ENCODE data around the gene BICRA. TPM values are rescaled to one million over a fixed set of nuclear protein-coding genes. Genes with fewer than 3 reads are reported as not detected.
"Not testable (repeated sequence)": the region's sequence is repeated elsewhere in the genome, so short reads cannot be mapped to it uniquely, and the experiment has no call there.

Gene BICRA
- total RNA-seq, 2 donors from 2014 or later: 17.0 to 17.9 TPM

- H3K4me3 Mint-ChIP-seq; H3K4me1 Mint-ChIP-seq (ENCODE audit: low read depth); H3K27ac Mint-ChIP-seq; ATAC-seq (replicated peaks in 1 of 2); H3K9me3 Mint-ChIP-seq; DNase-seq; H3K27me3 Mint-ChIP-seq (ENCODE audit: low read depth); H3K36me3 Mint-ChIP-seq (ENCODE audit: insufficient read depth in 2 of 2): not testable (repeated sequence)
Observed at GRCh38 chr19:47668556-47668955, 59.6 kb downstream of the BICRA start.

GRCh38 chr19:47670736-47671135, 61.8 kb downstream of the BICRA start:
- Mint-ChIP-seq H3K27ac (no peak overlapping the region), H3K27me3 (ENCODE audit: low read depth) (no peaks in the 10 kb centered on the region), H3K9me3 (no peaks in the 10 kb centered on the region), H3K4me3 (no peak overlapping the region), H3K36me3 (ENCODE audit: insufficient read depth in 2 of 2) (peaks cover 0 to 2% of the 10 kb centered on the region in 2 donors), H3K4me1 (ENCODE audit: low read depth) (no peaks in the 10 kb centered on the region)
- no peak for ATAC-seq (replicated peaks in 1 of 2)
- DNase-seq: no peak

GRCh38 chr19:47671499-47671898, 62.6 kb downstream of the BICRA start:
- peaks cover 0 to 2% of the 10 kb centered on the region in 2 donors for H3K36me3 Mint-ChIP-seq (ENCODE audit: insufficient read depth in 2 of 2)
- no peak for DNase-seq
- no peak overlapping the region for H3K4me3 Mint-ChIP-seq
- no peaks in the 10 kb centered on the region for H3K9me3 Mint-ChIP-seq
- no peaks in the 10 kb centered on the region for H3K4me1 Mint-ChIP-seq (ENCODE audit: low read depth)
- H3K27me3 Mint-ChIP-seq (ENCODE audit: low read depth): no peaks in the 10 kb centered on the region
- ATAC-seq (replicated peaks in 1 of 2): no peak
- H3K27ac Mint-ChIP-seq: peak overlapping the region; percentile 45

- Mint-ChIP-seq H3K4me3 (no peak overlapping the region), H3K4me1 (ENCODE audit: low read depth) (no peaks in the 10 kb centered on the region), H3K9me3 (no peaks in the 10 kb centered on the region), H3K36me3 (ENCODE audit: insufficient read depth in 2 of 2) (peaks cover 0 to 2% of the 10 kb centered on the region in 2 donors), H3K27me3 (ENCODE audit: low read depth) (no peaks in the 10 kb centered on the region), H3K27ac (no peak overlapping the region)
- DNase-seq (no peak), ATAC-seq (replicated peaks in 1 of 2) (no peak)
Observed at GRCh38 chr19:47673426-47673825, 64.5 kb downstream of the BICRA start.

- DNase-seq (no peak), ATAC-seq (replicated peaks in 1 of 2) (no peak)
- Mint-ChIP-seq H3K27me3 (ENCODE audit: low read depth) (no peaks in the 10 kb centered on the region), H3K4me3 (no peak overlapping the region), H3K4me1 (ENCODE audit: low read depth) (no peaks in the 10 kb centered on the region), H3K9me3 (no peaks in the 10 kb centered on the region), H3K36me3 (ENCODE audit: insufficient read depth in 2 of 2) (peaks cover 0 to 2% of the 10 kb centered on the region in 2 donors), H3K27ac (no peak overlapping the region)
Observed at GRCh38 chr19:47674548-47674947, 65.6 kb downstream of the BICRA start.

GRCh38 chr19:47675271-47675670, 66.3 kb downstream of the BICRA start:
- H3K4me3 Mint-ChIP-seq: no peak overlapping the region
- H3K9me3 Mint-ChIP-seq: no peaks in the 10 kb centered on the region
- no peaks in the 10 kb centered on the region for H3K27me3 Mint-ChIP-seq (ENCODE audit: low read depth)
- DNase-seq (no peak), ATAC-seq (replicated peaks in 1 of 2) (no peak)
- H3K36me3 Mint-ChIP-seq (ENCODE audit: insufficient read depth in 2 of 2): peaks cover 0 to under 1% of the 10 kb centered on the region in 2 donors
- H3K4me1 Mint-ChIP-seq (ENCODE audit: low read depth): no peaks in the 10 kb centered on the region
- H3K27ac Mint-ChIP-seq: no peak overlapping the region

- ATAC-seq (replicated peaks in 1 of 2): no peak
- Mint-ChIP-seq H3K27ac (no peak overlapping the region), H3K4me1 (ENCODE audit: low read depth) (no peaks in the 10 kb centered on the region), H3K4me3 (no peak overlapping the region), H3K27me3 (ENCODE audit: low read depth) (no peaks in the 10 kb centered on the region), H3K36me3 (ENCODE audit: insufficient read depth in 2 of 2) (no peaks in the 10 kb centered on the region), H3K9me3 (no peaks in the 10 kb centered on the region)
- DNase-seq: no peak
Observed at GRCh38 chr19:47675859-47676258, 66.9 kb downstream of the BICRA start.

GRCh38 chr19:47676811-47677210, 67.9 kb downstream of the BICRA start:
- DNase-seq: no peak
- H3K36me3 Mint-ChIP-seq (ENCODE audit: insufficient read depth in 2 of 2): no peaks in the 10 kb centered on the region
- no peak overlapping the region for H3K27ac Mint-ChIP-seq

GRCh38 chr19:47679251-47679900, 70.4 kb downstream of the BICRA start:
- no peak overlapping the region for H3K27ac Mint-ChIP-seq

More at GRCh38 chr19:47676811-47677210, 67.9 kb downstream of the BICRA start:
- no peaks in the 10 kb centered on the region for H3K9me3 Mint-ChIP-seq
- H3K4me3 Mint-ChIP-seq: no peak overlapping the region
- no peaks in the 10 kb centered on the region for H3K4me1 Mint-ChIP-seq (ENCODE audit: low read depth)
- H3K27me3 Mint-ChIP-seq (ENCODE audit: low read depth): no peaks in the 10 kb centered on the region
- ATAC-seq (replicated peaks in 1 of 2): no peak

GRCh38 chr19:47679922-47680857, 71.3 kb downstream of the BICRA start:
- H3K27me3 Mint-ChIP-seq (ENCODE audit: low read depth): no peaks in the 10 kb centered on the region
- DNase-seq (no peak), ATAC-seq (replicated peaks in 1 of 2) (no peak)
- no peak overlapping the region for H3K27ac Mint-ChIP-seq
- H3K4me3 Mint-ChIP-seq: no peak overlapping the region
- no peaks in the 10 kb centered on the region for H3K4me1 Mint-ChIP-seq (ENCODE audit: low read depth)
- no peaks in the 10 kb centered on the region for H3K9me3 Mint-ChIP-seq
- H3K36me3 Mint-ChIP-seq (ENCODE audit: insufficient read depth in 2 of 2): no peaks in the 10 kb centered on the region

More at GRCh38 chr19:47679251-47679900, 70.4 kb downstream of the BICRA start:
- no peak overlapping the region for H3K4me3 Mint-ChIP-seq
- no peaks in the 10 kb centered on the region for H3K27me3 Mint-ChIP-seq (ENCODE audit: low read depth)
- no peak for ATAC-seq (replicated peaks in 1 of 2)
- no peak for DNase-seq
- no peaks in the 10 kb centered on the region for H3K4me1 Mint-ChIP-seq (ENCODE audit: low read depth)
- H3K36me3 Mint-ChIP-seq (ENCODE audit: insufficient read depth in 2 of 2): no peaks in the 10 kb centered on the region
- no peaks in the 10 kb centered on the region for H3K9me3 Mint-ChIP-seq

- no peaks in the 10 kb centered on the region for H3K27me3 Mint-ChIP-seq (ENCODE audit: low read depth)
- no peaks in the 10 kb centered on the region for H3K4me1 Mint-ChIP-seq (ENCODE audit: low read depth)
- no peaks in the 10 kb centered on the region for H3K9me3 Mint-ChIP-seq
- no peak overlapping the region for H3K4me3 Mint-ChIP-seq
- ATAC-seq (replicated peaks in 1 of 2): no peak
- no peaks in the 10 kb centered on the region for H3K36me3 Mint-ChIP-seq (ENCODE audit: insufficient read depth in 2 of 2)
- DNase-seq: no peak
- H3K27ac Mint-ChIP-seq: no peak overlapping the region
Observed at GRCh38 chr19:47680858-47681332, 72.0 kb downstream of the BICRA start.

- no peaks in the 10 kb centered on the region for H3K27me3 Mint-ChIP-seq (ENCODE audit: low read depth)
- no peak for DNase-seq
- no peaks in the 10 kb centered on the region for H3K4me1 Mint-ChIP-seq (ENCODE audit: low read depth)
- H3K9me3 Mint-ChIP-seq: no peaks in the 10 kb centered on the region
- H3K4me3 Mint-ChIP-seq: no peak overlapping the region
- no peaks in the 10 kb centered on the region for H3K36me3 Mint-ChIP-seq (ENCODE audit: insufficient read depth in 2 of 2)
- H3K27ac Mint-ChIP-seq: no peak overlapping the region
- ATAC-seq (replicated peaks in 1 of 2): no peak
Observed at GRCh38 chr19:47681388-47681787, 72.5 kb downstream of the BICRA start.

GRCh38 chr19:47681936-47682335, 73.0 kb downstream of the BICRA start:
- Mint-ChIP-seq H3K4me3 (no peak overlapping the region), H3K36me3 (ENCODE audit: insufficient read depth in 2 of 2) (no peaks in the 10 kb centered on the region), H3K27me3 (ENCODE audit: low read depth) (no peaks in the 10 kb centered on the region), H3K9me3 (no peaks in the 10 kb centered on the region), H3K4me1 (ENCODE audit: low read depth) (no peaks in the 10 kb centered on the region), H3K27ac (no peak overlapping the region)
- DNase-seq (no peak), ATAC-seq (replicated peaks in 1 of 2) (no peak)
